H1 (cell line): ENCODE results near the gene RNGTT. TPM values are rescaled to one million over a fixed set of nuclear protein-coding genes. Genes with fewer than 3 reads are reported as not detected.

ENCODE experiments used
- CTCF ChIA-PET: fragments of 300-600 bp; sonication (Branson Sonifier 250); formaldehyde crosslinking; loops from one replicate; lab custom pipeline; 2021; ENCODE audit not compliant: partially characterized antibody; lab: Charles Lee
- POLR2A ChIA-PET: fragments of 300-600 bp; sonication (Branson Sonifier 250); formaldehyde crosslinking; loops from one replicate; lab custom pipeline; 2021; ENCODE audit warnings: inconsistent platforms; ENCODE audit not compliant: partially characterized antibody; lab: Charles Lee
- DNase-seq, 2 experiments: peaks; one replicate each; pipeline versions ENCODE4 v3.0.0 to v3.0.0-alpha.2; 2010 to 2022; ENCODE audit warnings: low spot score in 2 of 2, low read depth in 1 of 2, mixed read lengths in 1 of 2
- FAIRE-seq: peaks from 2 replicates; lab custom pipeline; 2011; peaks lifted over from hg19 to GRCh38; lab: Jason Lieb, UNC
- H2AFZ ChIP-seq: 2 replicates; pipeline ENCODE4 v1.8.1; 2012; ENCODE audit warnings: low read length, inconsistent platforms
- H2AK5ac ChIP-seq: 2 replicates; pipeline ENCODE4 v1.6.1; 2013; ENCODE audit warnings: low read depth, low read length
- H2BK120ac ChIP-seq: replicated peaks from 2 replicates; pipeline ENCODE3; 2013; ENCODE audit warnings: low read depth, low read length, inconsistent platforms
- H2BK12ac ChIP-seq: 2 replicates; pipeline ENCODE4 v1.6.1; 2013; ENCODE audit warnings: low read depth, low read length
- H2BK15ac ChIP-seq: 2 replicates; pipeline ENCODE4 v1.6.1; 2013; ENCODE audit warnings: low read length
- H2BK20ac ChIP-seq: 2 replicates; pipeline ENCODE4 v1.6.1; 2013; ENCODE audit warnings: low read length
- H2BK5ac ChIP-seq: 2 replicates; pipeline ENCODE4 v1.6.1; 2013; ENCODE audit warnings: low read depth, low read length
- H3K14ac ChIP-seq: 2 replicates; pipeline ENCODE4 v1.6.1; 2013; ENCODE audit warnings: inconsistent platforms; ENCODE audit not compliant: insufficient read length
- H3K18ac ChIP-seq: 2 replicates; pipeline ENCODE4 v1.6.1; 2013; ENCODE audit warnings: low read length; ENCODE audit errors: extremely low read depth
- H3K23ac ChIP-seq: 2 replicates; pipeline ENCODE4 v1.6.1; 2013; ENCODE audit warnings: inconsistent platforms; ENCODE audit not compliant: insufficient read length
- H3K23me2 ChIP-seq: 2 replicates; pipeline ENCODE4 v1.6.1; 2013; ENCODE audit warnings: low read depth, low read length
- H3K27ac ChIP-seq: 2 replicates; pipeline ENCODE4 v1.6.1; 2011; ENCODE audit warnings: low read depth, low read length, inconsistent platforms
- H3K27me3 ChIP-seq, 4 experiments: replicated peaks in 1 of 4; 1 replicate in 1 of 4; 2 replicates in 3 of 4; pipeline versions ENCODE4 v1.6.1 to v1.8.1; 2011 to 2013; ENCODE audit warnings: low read length in 3 of 4, mild to moderate bottlenecking in 3 of 4, inconsistent platforms in 2 of 4, mixed read lengths in 2 of 4, moderate library complexity in 1 of 4; ENCODE audit not compliant: control insufficient read depth in 3 of 4, insufficient read depth in 3 of 4; ENCODE audit errors: extremely low read depth in 1 of 4
- H3K36me3 ChIP-seq, 4 experiments: 2 replicates each; pipeline versions ENCODE4 v1.6.1 to v1.8.1; 2011 to 2013; ENCODE audit warnings: mild to moderate bottlenecking in 4 of 4, low read length in 3 of 4, moderate library complexity in 2 of 4, control low read depth in 1 of 4, inconsistent platforms in 1 of 4; ENCODE audit not compliant: insufficient read depth in 4 of 4, control insufficient read depth in 2 of 4
- H3K4ac ChIP-seq: replicated peaks from 2 replicates; pipeline ENCODE3; 2013; ENCODE audit warnings: low read length, low read depth, mixed read lengths, inconsistent platforms; ENCODE audit not compliant: insufficient read length
- H3K4me1 ChIP-seq, 4 experiments: replicated peaks in 1 of 4; 1 replicate in 1 of 4; 2 replicates in 3 of 4; pipeline versions ENCODE4 v1.6.1 to v1.8.1; 2011 to 2013; ENCODE audit warnings: low read length in 3 of 4, inconsistent platforms in 2 of 4, mixed read lengths in 1 of 4; ENCODE audit not compliant: insufficient read depth in 4 of 4, control insufficient read depth in 3 of 4
- H3K4me2 ChIP-seq, 2 experiments: 2 replicates each; pipeline versions ENCODE4 v1.6.1 to v1.8.1; 2011 to 2013; ENCODE audit warnings: low read depth in 2 of 2, low read length in 2 of 2, control low read depth in 1 of 2, inconsistent platforms in 1 of 2, mild to moderate bottlenecking in 1 of 2; ENCODE audit not compliant: insufficient read depth in 1 of 2
- H3K4me3 ChIP-seq, 4 experiments: fragments of 200-600, 300-600 bp in 1 of 4; sonication (generic), shearing (Covaris generic), sonication (Bioruptor Twin) in 1 of 4; 2 replicates each; pipeline versions ENCODE4 v1.5.1 to v1.8.1; 2011 to 2016; ENCODE audit warnings: low read length in 4 of 4, low read depth in 3 of 4, control low read depth in 2 of 4, inconsistent platforms in 2 of 4, mild to moderate bottlenecking in 2 of 4, mixed read lengths in 1 of 4, moderate library complexity in 1 of 4; ENCODE audit not compliant: insufficient read depth in 2 of 4; ENCODE audit errors: extremely low read depth in 1 of 4
- H3K56ac ChIP-seq: replicated peaks from 2 replicates; pipeline ENCODE3; 2013; ENCODE audit warnings: low read depth, mild to moderate bottlenecking, mixed read lengths, low read length, inconsistent platforms; ENCODE audit not compliant: insufficient read length
- H3K79me1 ChIP-seq: 2 replicates; pipeline ENCODE4 v1.6.1; 2013; ENCODE audit warnings: low read depth, low read length, control low read depth
- H3K79me2 ChIP-seq, 2 experiments: 2 replicates each; pipeline versions ENCODE4 v1.6.1 to v1.8.1; 2012 to 2013; ENCODE audit warnings: low read length in 2 of 2, mild to moderate bottlenecking in 2 of 2, inconsistent platforms in 1 of 2; ENCODE audit not compliant: insufficient read depth in 2 of 2, control insufficient read depth in 1 of 2
- H3K9ac ChIP-seq, 4 experiments: replicated peaks in 1 of 4; 1 replicate in 1 of 4; 2 replicates in 3 of 4; pipeline versions ENCODE4 v1.6.1 to v1.8.1; 2011 to 2013; ENCODE audit warnings: low read depth in 3 of 4, low read length in 3 of 4, control low read depth in 2 of 4, mild to moderate bottlenecking in 2 of 4, moderate library complexity in 2 of 4, inconsistent platforms in 1 of 4; ENCODE audit errors: extremely low read depth in 1 of 4
- H3K9me3 ChIP-seq, 2 experiments: 2 replicates each; pipeline versions ENCODE4 v1.6.1 to v1.8.1; 2012 to 2013; ENCODE audit warnings: mild to moderate bottlenecking in 2 of 2, moderate library complexity in 2 of 2, control low read depth in 1 of 2, inconsistent platforms in 1 of 2, low read depth in 1 of 2, low read length in 1 of 2, mixed read lengths in 1 of 2; ENCODE audit not compliant: insufficient read depth in 2 of 2
- H4K20me1 ChIP-seq, 2 experiments: replicated peaks in 1 of 2; 2 replicates each; pipeline versions ENCODE3 to v1.8.1; 2011 to 2013; ENCODE audit warnings: inconsistent platforms in 2 of 2, low read length in 2 of 2, mild to moderate bottlenecking in 1 of 2; ENCODE audit not compliant: insufficient read depth in 2 of 2, control insufficient read depth in 1 of 2
- H4K5ac ChIP-seq: 2 replicates; pipeline ENCODE4 v1.6.1; 2013; ENCODE audit warnings: low read length, low read depth, mixed read lengths, inconsistent platforms; ENCODE audit not compliant: insufficient read length
- H4K8ac ChIP-seq: 2 replicates; pipeline ENCODE4 v1.8.0; 2013; ENCODE audit warnings: mild to moderate bottlenecking, moderate library complexity, low read length, inconsistent platforms; ENCODE audit not compliant: insufficient read depth; ENCODE audit errors: extremely low read depth
- H4K91ac ChIP-seq: replicated peaks from 2 replicates; pipeline ENCODE3; 2013; ENCODE audit warnings: low read length, mixed read lengths, inconsistent platforms; ENCODE audit not compliant: insufficient read length
- CTBP2 ChIP-seq: IDR thresholded peaks from 2 replicates; pipeline ENCODE4 v1.7.0; 2011; ENCODE audit warnings: borderline replicate concordance, mild to moderate bottlenecking, moderate library complexity, mixed read lengths, low read length; ENCODE audit not compliant: insufficient read depth, insufficient read length
- EP300 ChIP-seq, 2 experiments: IDR thresholded peaks; 1 replicate in 1 of 2; 2 replicates in 1 of 2; pipeline ENCODE4 v1.6.1; 2011 to 2012; ENCODE audit warnings: low read depth in 2 of 2, low read length in 2 of 2, mild to moderate bottlenecking in 2 of 2, borderline replicate concordance in 1 of 2, inconsistent platforms in 1 of 2, moderate library complexity in 1 of 2
- GABPA ChIP-seq: IDR thresholded peaks from 2 replicates; pipeline ENCODE4 v1.6.1; 2011; ENCODE audit warnings: mild to moderate bottlenecking, low read length, moderate library complexity, borderline replicate concordance; ENCODE audit not compliant: insufficient read depth
- POLR2A ChIP-seq, 2 experiments: IDR thresholded peaks; 1 replicate in 1 of 2; 2 replicates in 1 of 2; pipeline ENCODE4 v1.6.1; 2011; ENCODE audit warnings: low read depth in 2 of 2, low read length in 2 of 2, mild to moderate bottlenecking in 2 of 2; ENCODE audit errors: control extremely low read depth in 1 of 2
- RAD21 ChIP-seq, 2 experiments: IDR thresholded peaks in 1 of 2; conservative IDR thresholded peaks in 1 of 2; 2 replicates each; pipeline ENCODE4 v1.6.1; 2011; ENCODE audit warnings: low read depth in 2 of 2, low read length in 2 of 2, improper control_type of control experiment in 1 of 2, inconsistent platforms in 1 of 2, mild to moderate bottlenecking in 1 of 2, moderate library complexity in 1 of 2
- RNF2 ChIP-seq: fragments of 200-900, 300-1000 bp; sonication (generic); IDR thresholded peaks from 2 replicates; pipeline ENCODE4 v1.7.1; 2016; ENCODE audit warnings: borderline replicate concordance, low read depth, mild to moderate bottlenecking, antibody characterized with exemption, low read length; ENCODE audit not compliant: poor library complexity, severe bottlenecking; ENCODE audit errors: missing control alignments
- SIX5 ChIP-seq: IDR thresholded peaks from 2 replicates; pipeline ENCODE4 v1.6.1; 2011; ENCODE audit warnings: mild to moderate bottlenecking, low read depth, low read length
- SRF ChIP-seq: IDR thresholded peaks from 2 replicates; pipeline ENCODE4 v1.6.1; 2011; ENCODE audit warnings: mild to moderate bottlenecking, low read depth, low read length, moderate library complexity
- TAF1 ChIP-seq: IDR thresholded peaks from 2 replicates; pipeline ENCODE4 v1.6.1; 2011; ENCODE audit warnings: mild to moderate bottlenecking, low read depth, low read length
- polyA plus RNA-seq, 7 experiments: library from polyadenylated mRNA; depleted of rRNA in 3 of 7; stranded (reverse) in 5 of 7; unstranded in 2 of 7; fragments of >200 nt in 5 of 7; fragments of 200-250 nt in 2 of 7; gene quantifications; 1 replicate in 5 of 7; 2 replicates in 1 of 7; 4 replicates in 1 of 7; pipeline versions ENCODE4 v1.2.1 to v1.2.3, GENCODE V29; 2011 to 2013; ENCODE audit warnings: missing spikeins in 2 of 7, mixed read lengths in 2 of 7
- total RNA-seq: library from RNA; stranded (reverse); fragmentation: NEBNext Ultra II Directional; extraction: Animal tissue kit (Norgen Biotek cat#: 25700); gene quantifications from 2 replicates; pipeline ENCODE4 v1.2.1, GENCODE V29; 2021
- TF ChIP-seq, protein P1 (sequence below): IDR thresholded peaks from 2 replicates; pipeline ENCODE4 v1.6.1; 2011; ENCODE audit warnings: low read length, improper control_type of control experiment
- TF ChIP-seq, protein P2 (sequence below): IDR thresholded peaks from 2 replicates; pipeline ENCODE4 v1.6.1; 2012; ENCODE audit warnings: low read length, inconsistent platforms

RNGTT gene
- total and polyA plus RNA-seq, 2 of the 8 experiments (the other 6 are each of a cell fraction or from before 2014, with no cell fraction given), result 3.6 to 21.2 TPM

DNA sequence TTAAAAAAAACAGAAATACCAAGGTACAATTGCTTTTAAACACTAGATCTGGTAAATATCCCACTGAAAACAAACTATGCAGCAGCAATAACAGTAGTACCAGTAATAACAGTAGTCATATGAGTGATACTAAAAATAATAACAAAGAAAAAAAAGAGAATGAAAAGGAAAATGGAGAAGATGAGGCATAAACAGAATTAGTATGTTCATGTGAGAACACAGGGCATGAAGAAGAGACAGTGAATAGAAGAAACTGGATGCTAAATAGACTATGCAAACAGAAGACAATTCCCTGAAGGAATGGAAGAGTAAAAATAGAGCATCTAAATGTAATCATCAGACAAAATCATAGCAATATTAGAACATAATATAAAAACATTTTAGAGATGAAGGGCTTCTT, 121.1 kb downstream of the RNGTT start:
- Histone ChIP-seq H2AFZ (no peak overlapping the region), H3K23me2 (no peaks in the 10 kb centered on the region), H4K5ac (no peak overlapping the region), H2BK15ac (no peak overlapping the region), H2BK120ac (no peak overlapping the region), H3K9ac (no peak overlapping the region), H3K27me3 (no peaks in the 10 kb centered on the region), H3K56ac (no peak overlapping the region), H2AK5ac (no peak overlapping the region), H4K20me1 (peaks cover 0 to 1% of the 10 kb centered on the region in 2 experiments), H2BK12ac (no peak overlapping the region), H3K4me3 (no peak overlapping the region), H3K79me1 (no peaks in the 10 kb centered on the region), H4K8ac (no peak overlapping the region), H2BK20ac (no peak overlapping the region), H2BK5ac (no peak overlapping the region), H4K91ac (no peak overlapping the region), H3K4ac (no peak overlapping the region), H3K27ac (no peak overlapping the region), H3K23ac (no peak overlapping the region), H3K79me2 (no peaks in the 10 kb centered on the region), H3K4me2 (no peak overlapping the region), H3K4me1 (no peaks in the 10 kb centered on the region), H3K18ac (no peak overlapping the region), H3K9me3 (no peaks in the 10 kb centered on the region), H3K14ac (no peak overlapping the region), H3K36me3 (no peaks in the 10 kb centered on the region; a peak in 2 of 8 replicates)
- no peak for DNase-seq
- ChIA-PET CTCF (no interaction called here), POLR2A (no interaction called here)
- no peak for FAIRE-seq
- TF ChIP-seq RAD21 (IDR thresholded peaks at IDR 0.05 in 1 of 2, conservative IDR thresholded peaks at IDR 0.05 in 1 of 2; ENCODE audit: low read depth in 2 of 2, low read length in 2 of 2) (no peak), SIX5 (no peak), SRF (no peak), GABPA (no peak), POLR2A (IDR thresholded peaks at IDR 0.05; ENCODE audit: control extremely low read depth in 1 of 2, low read depth in 2 of 2, low read length in 2 of 2) (no peak), CTBP2 (no peak), EP300 (IDR thresholded peaks at IDR 0.05; ENCODE audit: borderline replicate concordance in 1 of 2, low read depth in 2 of 2, low read length in 2 of 2) (no peak), TAF1 (no peak), RNF2 (no peak)
- TF ChIP-seq, protein P1, sequence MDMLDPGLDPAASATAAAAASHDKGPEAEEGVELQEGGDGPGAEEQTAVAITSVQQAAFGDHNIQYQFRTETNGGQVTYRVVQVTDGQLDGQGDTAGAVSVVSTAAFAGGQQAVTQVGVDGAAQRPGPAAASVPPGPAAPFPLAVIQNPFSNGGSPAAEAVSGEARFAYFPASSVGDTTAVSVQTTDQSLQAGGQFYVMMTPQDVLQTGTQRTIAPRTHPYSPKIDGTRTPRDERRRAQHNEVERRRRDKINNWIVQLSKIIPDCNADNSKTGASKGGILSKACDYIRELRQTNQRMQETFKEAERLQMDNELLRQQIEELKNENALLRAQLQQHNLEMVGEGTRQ, result no peak
- TF ChIP-seq, protein P2, sequence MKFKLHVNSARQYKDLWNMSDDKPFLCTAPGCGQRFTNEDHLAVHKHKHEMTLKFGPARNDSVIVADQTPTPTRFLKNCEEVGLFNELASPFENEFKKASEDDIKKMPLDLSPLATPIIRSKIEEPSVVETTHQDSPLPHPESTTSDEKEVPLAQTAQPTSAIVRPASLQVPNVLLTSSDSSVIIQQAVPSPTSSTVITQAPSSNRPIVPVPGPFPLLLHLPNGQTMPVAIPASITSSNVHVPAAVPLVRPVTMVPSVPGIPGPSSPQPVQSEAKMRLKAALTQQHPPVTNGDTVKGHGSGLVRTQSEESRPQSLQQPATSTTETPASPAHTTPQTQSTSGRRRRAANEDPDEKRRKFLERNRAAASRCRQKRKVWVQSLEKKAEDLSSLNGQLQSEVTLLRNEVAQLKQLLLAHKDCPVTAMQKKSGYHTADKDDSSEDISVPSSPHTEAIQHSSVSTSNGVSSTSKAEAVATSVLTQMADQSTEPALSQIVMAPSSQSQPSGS, result no peak
